H9 (cell line): ENCODE results near the gene LEF1. TPM values are rescaled to one million over a fixed set of nuclear protein-coding genes. Genes with fewer than 3 reads are reported as not detected.

Experiments used
- DNase-seq: peaks from one replicate; pipeline ENCODE4 v3.0.0-alpha.2; 2017
- H2AFZ ChIP-seq: one replicate; pipeline ENCODE4 v1.6.1; 2013; ENCODE audit warnings: mild to moderate bottlenecking, low read length, control low read depth, moderate library complexity
- H2AK5ac ChIP-seq: 2 replicates; pipeline ENCODE4 v1.6.1; 2013; ENCODE audit warnings: low read length, control low read depth, mixed read lengths; ENCODE audit not compliant: insufficient read length
- H2BK120ac ChIP-seq: one replicate; pipeline ENCODE4 v1.6.1; 2013; ENCODE audit warnings: low read depth, mild to moderate bottlenecking, low read length, control low read depth, inconsistent platforms; ENCODE audit not compliant: poor library complexity, severe bottlenecking
- H2BK12ac ChIP-seq: 2 replicates; pipeline ENCODE4 v1.6.1; 2013; ENCODE audit warnings: low read length, control low read depth, mixed read lengths, low read depth; ENCODE audit not compliant: insufficient read length
- H2BK15ac ChIP-seq: 2 replicates; pipeline ENCODE4 v1.6.1; 2013; ENCODE audit warnings: low read depth, low read length, control low read depth
- H2BK20ac ChIP-seq: one replicate; pipeline ENCODE4 v1.6.1; 2013; ENCODE audit warnings: low read depth, mild to moderate bottlenecking, low read length, control low read depth, inconsistent platforms; ENCODE audit not compliant: poor library complexity, severe bottlenecking
- H2BK5ac ChIP-seq: 2 replicates; pipeline ENCODE4 v1.6.1; 2013; ENCODE audit warnings: low read length, control low read depth, mixed read lengths; ENCODE audit not compliant: insufficient read length
- H3K14ac ChIP-seq: 2 replicates; pipeline ENCODE4 v1.6.1; 2013; ENCODE audit warnings: low read length, control low read depth; ENCODE audit not compliant: insufficient read depth
- H3K18ac ChIP-seq: 2 replicates; pipeline ENCODE4 v1.6.1; 2013; ENCODE audit warnings: low read depth, mild to moderate bottlenecking, mixed read lengths, low read length, control low read depth; ENCODE audit not compliant: insufficient read length
- H3K23ac ChIP-seq: 2 replicates; pipeline ENCODE4 v1.6.1; 2013; ENCODE audit warnings: low read length, control low read depth, mixed read lengths, low read depth; ENCODE audit not compliant: insufficient read length
- H3K23me2 ChIP-seq: 2 replicates; pipeline ENCODE4 v1.6.1; 2013; ENCODE audit warnings: low read depth, mild to moderate bottlenecking, mixed read lengths, low read length, control low read depth; ENCODE audit not compliant: insufficient read length, poor library complexity, severe bottlenecking
- H3K27ac ChIP-seq: 2 replicates; pipeline ENCODE4 v1.5.1; 2013; ENCODE audit warnings: low read length, control low read depth, mixed read lengths, low read depth; ENCODE audit not compliant: insufficient read length
- H3K27me3 ChIP-seq: 2 replicates; pipeline ENCODE4 v1.6.1; 2013; ENCODE audit warnings: low read length, control low read depth, inconsistent platforms; ENCODE audit not compliant: insufficient read depth
- H3K4ac ChIP-seq: 2 replicates; pipeline ENCODE4 v1.6.1; 2013; ENCODE audit warnings: low read depth, mild to moderate bottlenecking, control low read depth, inconsistent platforms, low read length, moderate library complexity
- H3K4me1 ChIP-seq: 2 replicates; pipeline ENCODE4 v1.6.1; 2013; ENCODE audit warnings: low read length, control low read depth, inconsistent platforms; ENCODE audit not compliant: insufficient read depth
- H3K4me2 ChIP-seq: 2 replicates; pipeline ENCODE4 v1.6.1; 2013; ENCODE audit warnings: low read length, control low read depth, mixed read lengths; ENCODE audit not compliant: insufficient read length, insufficient read depth
- H3K56ac ChIP-seq: 2 replicates; pipeline ENCODE4 v1.6.1; 2013; ENCODE audit warnings: low read depth, mild to moderate bottlenecking, mixed read lengths, low read length, control low read depth; ENCODE audit not compliant: insufficient read length
- H3K79me1 ChIP-seq: 2 replicates; pipeline ENCODE4 v1.6.1; 2013; ENCODE audit warnings: low read depth, mild to moderate bottlenecking, moderate library complexity, low read length, control low read depth, inconsistent platforms; ENCODE audit not compliant: insufficient read depth, poor library complexity, severe bottlenecking
- H3K79me2 ChIP-seq: 2 replicates; pipeline ENCODE4 v1.6.1; 2013; ENCODE audit warnings: low read length, control low read depth, inconsistent platforms; ENCODE audit not compliant: insufficient read depth
- H3K9ac ChIP-seq: 2 replicates; pipeline ENCODE4 v1.6.1; 2013; ENCODE audit warnings: low read length, control low read depth, mixed read lengths; ENCODE audit not compliant: insufficient read length; ENCODE audit errors: extremely low read depth
- H3K9me3 ChIP-seq: one replicate; pipeline ENCODE4 v1.6.1; 2013; ENCODE audit warnings: low read depth, low read length, inconsistent platforms; ENCODE audit not compliant: control insufficient read depth
- H3T11ph ChIP-seq: one replicate; pipeline ENCODE4 v1.6.1; 2013; ENCODE audit warnings: mild to moderate bottlenecking, low read length, control low read depth, inconsistent platforms
- H4K20me1 ChIP-seq: one replicate; pipeline ENCODE4 v1.6.1; 2013; ENCODE audit not compliant: control insufficient read depth, insufficient read length, insufficient read depth
- H4K5ac ChIP-seq: 2 replicates; pipeline ENCODE4 v1.6.1; 2013; ENCODE audit warnings: low read depth, mild to moderate bottlenecking, mixed read lengths, low read length, control low read depth; ENCODE audit not compliant: insufficient read length
- H4K8ac ChIP-seq: replicated peaks from 2 replicates; pipeline ENCODE4 v1.6.1; 2013; ENCODE audit warnings: low read length, control low read depth, mixed read lengths, low read depth; ENCODE audit not compliant: insufficient read length
- H4K91ac ChIP-seq: 2 replicates; pipeline ENCODE4 v1.6.1; 2013; ENCODE audit warnings: low read depth, mild to moderate bottlenecking, moderate library complexity, mixed read lengths, low read length, control low read depth; ENCODE audit not compliant: insufficient read length
- H3K27ac Mint-ChIP-seq, 3 experiments: 2 replicates in 2 of 3; 3 replicates in 1 of 3; pipeline ENCODE4 v1.8.0; 2020 to 2021; ENCODE audit warnings: mixed read lengths in 3 of 3, mild to moderate bottlenecking in 1 of 3, moderate library complexity in 1 of 3
- H3K27me3 Mint-ChIP-seq: 2 replicates; pipeline ENCODE4 v1.8.0; 2021; ENCODE audit warnings: low read depth, mild to moderate bottlenecking, moderate library complexity, mixed read lengths
- H3K36me3 Mint-ChIP-seq, 3 experiments: 2 replicates in 2 of 3; 3 replicates in 1 of 3; pipeline ENCODE4 v1.8.0; 2020 to 2021; ENCODE audit warnings: low read depth in 3 of 3, mixed read lengths in 3 of 3; ENCODE audit not compliant: insufficient read depth in 1 of 3
- H3K4me1 Mint-ChIP-seq, 2 experiments: 2 replicates each; pipeline ENCODE4 v1.8.0; 2020; ENCODE audit warnings: mixed read lengths in 2 of 2
- H3K4me3 Mint-ChIP-seq, 2 experiments: 2 replicates in 1 of 2; 3 replicates in 1 of 2; pipeline ENCODE4 v1.8.0; 2020 to 2021; ENCODE audit warnings: mild to moderate bottlenecking in 2 of 2, mixed read lengths in 2 of 2, moderate library complexity in 1 of 2
- H3K9me3 Mint-ChIP-seq, 2 experiments: 2 replicates in 1 of 2; 3 replicates in 1 of 2; pipeline ENCODE4 v1.8.0; 2020; ENCODE audit warnings: mild to moderate bottlenecking in 2 of 2, mixed read lengths in 2 of 2, moderate library complexity in 1 of 2
- WGBS: extraction: QIAGEN DNeasy Blood & Tissue Kit; methylation state at CpG from one replicate; pipeline ENCODE4 v1.1.7; 2013; ENCODE audit warnings: missing lambda C conversion rate, low lambda C conversion rate, mixed read lengths; ENCODE audit not compliant: insufficient read length; ENCODE audit errors: extremely low coverage; 5-methylcytosine and 5-hydroxymethylcytosine counted together
- total RNA-seq: library from RNA; stranded (reverse); gene quantifications from 2 replicates; pipeline ENCODE4 v1.2.1, GENCODE V29; 2021
- TF ChIP-seq, protein P1 (sequence below): fragments of 200-600 bp; sonication (generic); conservative IDR thresholded peaks from 3 replicates; pipeline ENCODE4 v1.8.0; 2021; ENCODE audit warnings: antibody characterized with exemption, mild to moderate bottlenecking

Gene LEF1
- total RNA-seq, 1 experiment from 2014 or later = 2.5 TPM

DNA sequence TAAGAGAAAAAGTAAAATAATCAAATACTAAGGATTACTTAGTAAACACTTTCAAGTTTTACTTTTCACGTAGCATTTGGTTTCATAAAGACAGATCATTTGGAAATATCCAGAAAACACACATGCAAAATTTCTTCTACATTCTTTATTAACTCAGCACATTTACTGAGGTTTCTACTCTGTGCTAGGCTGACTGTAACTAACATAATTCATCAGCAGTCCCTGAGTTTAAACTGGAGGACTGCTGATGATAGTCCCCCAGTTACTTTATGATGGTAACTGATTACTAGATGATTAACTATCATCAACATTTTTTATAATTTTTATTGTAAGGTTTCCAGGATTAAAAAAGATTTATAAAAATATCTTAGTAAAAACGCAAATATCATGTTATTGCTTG lies 12.3 kb downstream of the LEF1 start:
- Histone ChIP-seq H2BK20ac (no peak overlapping the region), H4K20me1 (no peaks in the 10 kb centered on the region), H3K4me2 (no peak overlapping the region), H3K23ac (no peak overlapping the region), H3K56ac (no peak overlapping the region), H3K79me1 (no peaks in the 10 kb centered on the region), H4K5ac (no peak overlapping the region), H3T11ph (no peak overlapping the region), H3K4me1 (peaks cover 2% of the 10 kb centered on the region; the same call in 1 of the 2 replicates), H4K8ac (no peak overlapping the region), H3K4ac (no peak overlapping the region), H3K27me3 (no peaks in the 10 kb centered on the region; the same call in 1 of the 2 replicates), H3K14ac (no peak overlapping the region), H3K9ac (no peak overlapping the region), H2BK15ac (no peak overlapping the region), H2AFZ (no peak overlapping the region), H2AK5ac (no peak overlapping the region), H3K23me2 (no peaks in the 10 kb centered on the region), H3K27ac (no peak overlapping the region), H2BK120ac (no peak overlapping the region), H3K9me3 (no peaks in the 10 kb centered on the region), H3K79me2 (no peaks in the 10 kb centered on the region), H2BK12ac (no peak overlapping the region), H4K91ac (no peak overlapping the region), H3K18ac (no peak overlapping the region), H2BK5ac (no peak overlapping the region)
- peaks cover 78% of the 10 kb centered on the region for H3K27me3 Mint-ChIP-seq
- no CpG with 5 or more reads among the region's 2 CpGs for WGBS
- no peaks in the 10 kb centered on the region for H3K9me3 Mint-ChIP-seq
- no peaks in the 10 kb centered on the region; a peak in 1 of 7 replicates for H3K36me3 Mint-ChIP-seq
- H3K4me3 Mint-ChIP-seq = no peak overlapping the region
- DNase-seq = no peak
- TF ChIP-seq, protein P1, sequence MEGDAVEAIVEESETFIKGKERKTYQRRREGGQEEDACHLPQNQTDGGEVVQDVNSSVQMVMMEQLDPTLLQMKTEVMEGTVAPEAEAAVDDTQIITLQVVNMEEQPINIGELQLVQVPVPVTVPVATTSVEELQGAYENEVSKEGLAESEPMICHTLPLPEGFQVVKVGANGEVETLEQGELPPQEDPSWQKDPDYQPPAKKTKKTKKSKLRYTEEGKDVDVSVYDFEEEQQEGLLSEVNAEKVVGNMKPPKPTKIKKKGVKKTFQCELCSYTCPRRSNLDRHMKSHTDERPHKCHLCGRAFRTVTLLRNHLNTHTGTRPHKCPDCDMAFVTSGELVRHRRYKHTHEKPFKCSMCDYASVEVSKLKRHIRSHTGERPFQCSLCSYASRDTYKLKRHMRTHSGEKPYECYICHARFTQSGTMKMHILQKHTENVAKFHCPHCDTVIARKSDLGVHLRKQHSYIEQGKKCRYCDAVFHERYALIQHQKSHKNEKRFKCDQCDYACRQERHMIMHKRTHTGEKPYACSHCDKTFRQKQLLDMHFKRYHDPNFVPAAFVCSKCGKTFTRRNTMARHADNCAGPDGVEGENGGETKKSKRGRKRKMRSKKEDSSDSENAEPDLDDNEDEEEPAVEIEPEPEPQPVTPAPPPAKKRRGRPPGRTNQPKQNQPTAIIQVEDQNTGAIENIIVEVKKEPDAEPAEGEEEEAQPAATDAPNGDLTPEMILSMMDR = no peak
- no peak overlapping the region for H3K27ac Mint-ChIP-seq
- H3K4me1 Mint-ChIP-seq = peaks cover 13 to 26% of the 10 kb centered on the region in 2 experiments
